NCI-H2196 treated with DMSO at 0.1 percent for 48 hours (cell line): ENCODE results near the gene MTMR2.
"Not testable (repeated sequence)": the region's sequence is repeated elsewhere in the genome, so short reads cannot be mapped to it uniquely, and the experiment has no call there.

Experiments used
- DNase-seq: peaks from one replicate; lab custom pipeline; 2025; ENCODE audit not compliant: unreplicated experiment; lab: John Stamatoyannopoulos, UW

The MTMR2 gene

DNA sequence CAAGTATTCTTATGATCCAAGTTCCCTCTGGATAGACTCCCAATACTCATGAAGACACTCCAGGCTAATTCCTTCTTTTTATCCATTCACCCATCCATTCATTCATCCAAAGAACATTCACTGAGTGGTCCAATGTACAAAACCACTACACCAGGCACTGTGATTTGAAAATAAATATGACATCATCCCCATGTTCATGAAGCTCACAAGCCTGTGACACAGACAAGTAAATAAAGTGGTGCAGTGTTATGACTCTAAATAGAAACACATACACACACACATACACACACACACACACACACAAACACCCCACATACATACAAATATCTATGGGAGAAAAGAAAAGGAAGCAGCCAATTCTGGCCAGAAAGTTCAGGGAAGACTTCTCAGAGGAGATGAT is 35.5 kb downstream of the MTMR2 start:
- DNase-seq: no peak

DNA sequence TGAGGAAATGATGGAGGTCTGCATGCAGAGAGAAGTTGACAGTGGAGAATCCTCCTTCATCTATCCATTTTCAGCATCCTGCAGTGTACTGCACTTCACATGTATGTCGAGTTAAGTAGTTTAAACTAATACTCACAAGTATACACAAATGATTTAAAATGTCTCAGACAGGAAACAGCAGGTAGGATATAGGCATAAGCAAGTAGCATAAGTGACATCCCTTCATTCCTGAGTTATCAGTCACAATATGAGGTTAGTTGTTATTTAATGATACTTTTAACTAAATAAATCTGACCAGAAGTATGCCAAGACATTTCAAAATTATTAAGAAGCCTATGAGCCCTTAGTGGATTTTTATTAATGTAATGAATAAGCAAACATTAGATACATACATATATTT is 37.4 kb downstream of the MTMR2 start:
- DNase-seq: no peak

DNA sequence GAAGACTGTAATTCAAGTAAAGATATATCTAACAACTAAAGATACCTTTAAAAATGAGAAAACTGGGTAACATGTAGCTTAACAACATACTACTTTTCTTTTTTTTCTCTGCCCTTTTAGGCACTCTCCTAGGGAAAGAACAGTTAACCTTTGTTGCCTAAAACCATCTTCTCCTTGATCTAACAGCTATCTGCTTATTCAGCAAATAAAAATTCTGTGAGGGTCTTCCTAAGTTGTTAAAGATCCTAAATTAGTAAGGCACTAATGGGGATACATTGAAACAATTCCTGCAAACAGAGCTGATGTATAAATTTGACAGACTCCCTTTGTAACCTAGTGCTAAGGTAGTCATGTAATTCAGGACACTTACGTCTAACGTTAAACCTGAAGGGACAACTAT is 39.1 kb downstream of the MTMR2 start:
- DNase-seq: no peak

DNA sequence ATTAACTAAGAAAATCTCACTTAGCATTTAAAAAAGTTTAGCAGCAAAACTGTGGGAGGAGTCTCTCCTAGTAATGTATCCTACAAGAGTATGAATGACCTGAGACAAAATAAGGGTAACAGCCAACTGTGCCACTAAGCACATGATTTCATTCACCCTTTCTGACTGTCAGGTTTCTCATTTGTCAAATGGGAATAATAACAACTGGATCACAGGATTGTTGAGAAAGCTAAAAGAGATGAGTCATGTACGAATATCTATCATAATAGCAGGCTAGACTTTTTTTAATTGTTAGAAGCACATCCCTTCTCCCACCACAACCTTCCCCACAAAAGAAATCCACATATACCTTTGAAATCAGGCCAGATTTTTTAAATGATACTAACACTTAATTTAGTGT is 39.5 kb downstream of the MTMR2 start:
- DNase-seq: no peak

DNA sequence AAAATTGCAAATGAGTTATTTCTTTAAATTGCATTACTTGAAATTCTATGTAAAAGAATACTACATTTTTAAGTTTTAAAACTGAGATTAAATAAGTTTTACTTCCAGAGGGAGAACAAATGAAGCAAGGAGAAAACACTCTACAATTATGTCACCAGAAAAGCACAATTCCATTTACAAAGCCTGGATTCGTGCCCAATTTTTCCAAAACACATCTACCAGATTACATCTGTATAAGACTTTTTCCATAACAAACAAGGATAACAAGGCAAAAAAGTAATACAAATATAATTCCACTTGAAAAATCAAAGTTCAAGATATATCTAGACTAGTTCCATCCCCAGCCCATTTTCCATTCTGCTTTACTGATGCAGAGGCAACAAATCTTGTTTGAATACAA is 40.5 kb downstream of the MTMR2 start:
- DNase-seq: no peak

DNA sequence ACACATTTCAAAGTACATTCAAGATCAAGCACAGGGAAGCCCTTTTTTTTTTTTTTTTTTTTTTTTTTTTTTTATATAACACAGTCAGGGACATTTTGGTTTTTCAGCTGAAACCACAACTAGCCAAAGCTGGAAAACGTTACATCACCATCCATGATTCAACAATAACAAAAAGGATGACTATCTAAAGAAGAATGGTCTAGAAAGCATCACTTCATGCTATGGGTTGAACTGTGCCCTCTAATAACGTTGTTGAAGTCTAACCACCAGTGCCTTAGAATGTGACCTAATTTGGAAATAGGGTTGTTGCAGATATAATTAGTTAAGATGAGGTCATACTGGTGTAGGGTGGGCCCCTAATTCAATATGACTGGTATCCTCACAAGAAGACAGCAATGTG is 46.6 kb downstream of the MTMR2 start:
- DNase-seq: no peak

DNA sequence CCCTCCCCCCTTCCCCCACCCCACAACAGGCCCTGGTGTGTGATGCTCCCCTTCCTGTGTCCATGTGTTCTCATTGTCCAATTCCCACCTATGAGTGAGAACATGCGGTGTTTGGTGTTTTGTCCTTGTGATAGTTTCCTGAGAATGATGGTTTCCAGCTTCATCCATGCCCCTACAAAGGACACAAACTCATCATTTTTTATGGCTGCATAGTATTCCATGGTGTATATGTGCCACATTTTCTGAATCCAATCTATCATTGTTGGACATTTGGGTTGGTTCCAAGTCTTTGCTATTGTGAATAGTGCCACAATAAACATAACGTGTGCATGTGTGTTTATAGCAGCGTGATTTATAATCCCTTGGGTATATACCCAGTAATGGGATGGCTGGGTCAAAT is 53.0 kb downstream of the MTMR2 start:
- not testable (repeated sequence) for DNase-seq

DNA sequence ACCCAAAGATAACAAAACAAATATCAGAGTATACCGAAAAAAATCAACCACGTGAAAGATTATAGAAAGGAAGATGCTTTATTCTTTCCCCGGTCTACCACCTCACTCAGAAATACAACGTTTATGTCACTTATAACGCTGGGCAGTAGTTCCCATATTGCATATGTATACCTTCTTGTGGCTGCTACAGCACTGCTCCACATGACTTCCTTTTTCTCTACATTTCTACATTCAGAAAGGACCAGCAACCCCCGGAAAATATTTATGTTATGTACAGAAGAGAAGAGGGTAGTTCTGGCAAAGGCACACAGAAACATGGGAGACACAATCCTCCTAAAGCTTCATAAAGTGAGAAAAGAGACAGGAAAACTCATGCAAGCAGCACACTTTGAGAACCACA is 56.8 kb downstream of the MTMR2 start:
- DNase-seq: no peak

DNA sequence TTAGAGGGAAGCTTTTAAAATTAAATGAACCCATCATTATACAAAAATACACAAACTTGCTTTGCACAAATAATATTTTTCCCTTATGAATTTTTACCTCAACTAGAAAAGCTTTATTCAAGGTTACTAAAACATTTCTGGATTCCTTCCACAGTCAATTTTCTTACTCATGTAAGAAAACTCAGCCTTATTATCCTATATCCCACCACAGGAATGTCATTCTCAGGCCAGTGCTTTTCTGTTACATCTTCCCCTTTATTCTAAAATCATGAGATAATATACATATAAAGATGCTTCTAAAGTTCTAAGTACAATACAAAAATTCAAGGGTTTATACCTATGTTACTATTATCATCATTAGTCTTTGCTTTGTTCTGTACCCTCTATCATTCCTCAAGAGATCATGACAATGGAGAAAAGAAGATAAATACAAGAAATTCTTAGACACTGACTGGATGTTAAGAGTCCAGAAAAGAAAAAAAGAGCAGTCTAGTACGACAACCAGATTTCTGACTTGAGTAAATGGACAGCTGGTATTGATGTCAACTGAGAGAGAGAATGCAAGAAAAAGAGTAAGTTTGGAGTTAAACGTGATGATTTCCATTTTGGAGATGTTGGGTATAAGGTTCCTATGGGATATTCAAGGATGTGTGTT is 60.3 kb downstream of the MTMR2 start:
- DNase-seq: no peak

DNA sequence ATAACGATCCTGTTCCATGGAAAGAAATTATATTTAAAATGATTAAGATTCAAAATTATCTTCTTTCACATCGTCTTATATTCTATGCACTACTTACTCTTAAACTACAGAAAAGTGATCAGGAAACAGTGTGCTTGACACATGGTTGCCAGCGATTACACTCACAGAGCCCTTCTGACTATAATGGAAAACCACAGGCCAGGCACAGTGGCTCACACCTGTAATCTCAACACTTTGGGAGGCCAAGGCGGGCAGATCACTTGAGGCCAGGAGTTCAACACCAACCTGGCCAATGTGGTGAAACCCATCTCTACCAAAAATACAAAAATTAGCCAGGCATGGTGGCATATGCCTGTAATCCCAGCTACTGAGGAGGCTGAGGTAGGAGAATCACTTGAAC is 63.9 kb downstream of the MTMR2 start:
- not testable (repeated sequence) for DNase-seq

DNA sequence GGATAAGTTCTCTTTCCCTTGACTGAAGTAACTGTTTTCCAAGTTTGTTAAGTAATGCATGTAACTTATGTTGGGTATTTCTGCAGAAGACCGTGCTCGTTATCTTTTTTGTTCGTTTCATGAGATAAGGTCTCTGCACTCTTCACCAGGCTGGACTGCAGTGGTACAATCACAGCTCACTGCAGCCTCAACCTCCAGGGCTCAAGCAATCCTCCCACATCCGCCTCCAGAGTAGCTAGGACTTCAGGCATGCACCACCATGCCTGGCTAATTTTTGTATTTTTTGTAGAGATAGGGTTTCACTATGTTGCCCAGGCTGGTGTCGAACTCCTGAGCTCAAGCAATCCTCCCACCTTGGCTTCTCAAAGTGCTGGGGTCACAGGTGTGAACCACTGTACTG is 69.5 kb downstream of the MTMR2 start:
- not testable (repeated sequence) for DNase-seq

DNA sequence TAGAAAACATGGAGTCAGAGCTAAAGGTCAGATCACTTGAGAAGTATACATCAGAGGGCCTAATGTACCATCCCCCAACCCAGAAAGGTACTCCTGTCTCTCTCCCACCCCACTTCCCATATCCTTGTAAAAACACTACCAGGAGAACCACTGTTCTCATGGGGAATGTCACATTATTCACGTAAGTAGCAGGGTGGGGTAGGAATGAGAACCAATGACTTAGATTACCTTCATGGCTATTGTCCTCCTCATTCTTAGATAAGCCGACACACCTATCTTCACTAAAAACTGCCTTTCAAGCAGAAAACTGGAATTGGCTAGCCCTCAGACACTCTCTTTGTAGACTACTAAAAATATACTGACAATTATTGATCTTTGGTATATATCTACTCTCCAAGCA is 70.0 kb downstream of the MTMR2 start:
- DNase-seq: no peak

DNA sequence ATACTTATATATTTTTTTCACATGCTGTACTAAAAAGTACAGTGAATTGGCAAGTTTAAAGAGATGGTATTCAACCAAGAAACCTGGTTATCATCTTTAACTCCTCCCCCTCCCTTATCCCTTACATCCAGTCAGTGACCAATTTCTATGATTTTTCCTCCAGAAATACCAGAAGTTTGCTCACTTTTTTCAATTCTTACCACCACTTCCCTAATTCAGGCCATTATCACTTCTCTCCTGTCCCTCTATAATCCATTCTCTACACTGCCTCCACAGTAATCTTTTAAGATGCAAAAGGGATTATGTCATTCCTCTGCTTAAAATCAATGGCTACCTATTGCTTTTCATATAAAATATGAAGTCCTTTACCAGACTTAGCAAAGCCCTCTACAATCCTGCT is 70.8 kb downstream of the MTMR2 start:
- DNase-seq: no peak

DNA sequence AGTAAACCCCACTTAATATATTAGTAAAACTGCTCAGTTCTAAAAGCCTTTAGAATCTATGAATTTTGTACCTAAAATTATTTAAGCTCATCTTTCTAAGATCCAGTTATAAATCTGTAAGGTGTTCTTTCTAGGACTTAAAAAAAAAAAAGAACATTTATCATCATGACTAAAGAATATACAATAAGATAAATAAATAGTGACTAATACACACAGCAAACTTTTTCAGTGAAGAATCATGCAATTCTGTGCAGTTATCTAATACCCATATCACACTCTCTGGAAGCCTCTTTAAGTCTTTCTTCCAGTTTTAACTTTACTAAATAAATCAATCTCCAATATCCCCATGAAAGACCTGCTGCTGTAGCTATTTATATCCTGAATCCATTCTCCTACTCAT is 73.8 kb downstream of the MTMR2 start:
- DNase-seq: no peak

DNA sequence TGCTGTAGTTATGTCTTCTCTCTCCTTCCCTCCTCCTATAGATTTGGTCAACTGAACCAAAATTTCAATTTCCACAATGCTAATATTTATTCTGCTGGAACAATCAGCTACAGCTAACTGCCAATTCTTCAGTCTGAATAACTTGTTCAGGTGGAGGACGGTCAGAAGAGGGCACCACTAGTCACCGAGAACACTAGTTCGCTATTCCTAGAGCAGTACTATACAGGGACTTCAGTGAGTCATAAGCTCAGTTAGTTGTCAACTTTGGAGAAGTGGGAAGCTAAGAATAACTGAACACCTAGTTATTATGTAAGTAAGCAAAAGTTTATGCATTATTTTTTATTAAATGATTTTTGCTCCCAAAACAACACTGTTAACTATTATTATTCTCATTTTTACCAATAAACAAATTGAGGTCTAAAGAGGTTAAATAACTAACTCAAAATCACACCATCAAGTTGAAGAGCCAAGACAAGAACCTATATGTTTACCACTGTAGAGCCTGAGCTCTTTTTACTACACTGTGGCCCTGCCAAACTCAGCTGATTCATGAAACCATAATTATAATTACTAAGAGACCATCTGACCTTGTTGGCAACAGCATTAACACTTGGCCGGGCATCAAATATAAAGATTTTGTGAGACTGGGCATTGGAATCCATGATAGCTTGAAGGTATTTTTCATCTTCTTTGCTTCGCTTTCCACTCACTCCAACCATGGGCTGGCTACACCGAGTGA is 74.7 kb downstream of the MTMR2 start:
- DNase-seq: no peak

DNA sequence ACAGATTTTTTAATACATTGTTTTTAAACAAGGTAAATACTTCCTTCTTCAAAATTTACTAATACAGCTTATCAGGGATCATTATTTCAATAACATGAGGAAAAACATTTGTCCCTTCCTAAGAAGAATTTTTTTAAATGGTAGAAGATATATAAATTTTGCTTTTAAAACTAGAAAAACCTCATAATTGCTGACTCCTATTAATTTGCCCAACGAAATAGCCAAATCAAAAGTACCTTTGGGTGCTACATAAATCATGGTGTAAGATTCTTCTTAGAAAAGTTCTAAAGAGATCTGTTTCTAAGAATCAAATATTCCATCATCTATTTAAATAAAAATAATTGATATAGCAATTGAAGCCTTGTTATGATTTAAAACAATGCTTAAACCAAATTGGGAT is 78.7 kb downstream of the MTMR2 start:
- DNase-seq: no peak

DNA sequence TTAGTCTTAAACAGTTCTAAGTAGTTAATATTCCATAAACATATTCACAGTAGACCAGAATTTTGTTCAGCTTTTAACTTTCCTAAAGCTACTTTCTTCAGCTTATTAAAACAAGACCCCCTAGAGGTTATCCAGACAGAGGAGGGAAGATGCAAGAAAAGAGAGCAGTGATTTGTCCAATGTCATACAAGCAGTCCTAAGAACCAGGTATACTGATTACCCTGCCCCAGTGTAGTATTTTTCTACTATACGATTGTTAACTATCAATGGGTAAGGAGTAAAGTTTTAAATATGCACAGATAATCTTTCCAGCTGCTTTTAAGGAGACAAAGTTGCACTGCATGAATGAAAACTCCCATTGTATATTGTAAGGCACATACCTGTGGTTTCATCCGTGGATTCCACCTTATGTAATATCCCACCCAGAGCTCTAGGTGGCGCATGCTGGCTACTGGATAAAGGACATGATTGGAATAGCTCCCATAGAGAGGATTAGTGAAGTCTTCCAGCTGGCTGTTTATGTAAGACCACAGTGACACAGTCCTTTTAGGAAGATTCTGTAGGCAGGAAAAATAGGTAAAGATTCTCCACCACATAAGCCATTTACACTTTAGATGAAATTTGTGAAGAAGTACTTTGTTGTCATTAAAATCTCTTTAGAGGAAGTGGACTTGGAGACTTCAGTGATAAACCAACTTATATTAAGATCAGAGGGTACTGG is 88.0 kb downstream of the MTMR2 start:
- peak; percentile 78 for DNase-seq

DNA sequence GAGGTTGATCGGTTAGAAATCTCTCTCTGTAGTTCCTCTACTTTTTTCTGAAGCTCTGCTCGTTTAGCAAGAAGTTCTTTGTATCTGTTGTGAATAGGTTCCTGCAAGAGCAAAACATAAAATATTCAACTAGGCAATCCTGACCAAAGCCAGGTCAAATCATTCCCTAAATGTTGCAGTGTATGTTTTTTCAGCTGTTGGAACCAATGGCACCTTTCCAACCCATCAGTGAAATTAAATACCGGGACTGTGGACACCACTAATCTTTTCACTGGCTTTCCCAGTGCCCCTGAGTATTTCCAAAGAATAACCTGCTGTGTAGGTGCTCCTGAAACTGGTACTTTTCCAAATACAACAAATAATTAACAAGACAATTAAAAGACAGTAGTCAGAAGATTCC is 88.6 kb downstream of the MTMR2 start:
- DNase-seq: no peak

DNA sequence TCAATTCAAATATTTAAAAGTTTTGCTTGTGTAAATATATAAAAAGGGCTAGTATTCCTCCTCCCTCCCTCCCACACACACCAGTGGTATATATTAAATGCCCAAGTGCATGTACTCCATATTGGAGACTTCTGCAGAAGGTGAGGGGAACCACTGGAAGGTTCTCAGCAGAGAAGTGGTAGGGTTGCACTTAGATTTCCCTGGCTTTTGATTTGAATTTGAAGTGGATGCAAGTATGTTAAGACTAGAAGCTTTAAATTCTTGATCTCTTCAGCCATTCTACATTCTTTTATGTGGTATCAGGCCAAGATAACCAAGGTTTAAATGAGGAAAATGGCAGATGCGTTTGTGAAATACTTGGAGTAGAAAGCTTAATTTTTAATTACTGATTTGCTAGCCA is 90.5 kb downstream of the MTMR2 start:
- no peak for DNase-seq

DNA sequence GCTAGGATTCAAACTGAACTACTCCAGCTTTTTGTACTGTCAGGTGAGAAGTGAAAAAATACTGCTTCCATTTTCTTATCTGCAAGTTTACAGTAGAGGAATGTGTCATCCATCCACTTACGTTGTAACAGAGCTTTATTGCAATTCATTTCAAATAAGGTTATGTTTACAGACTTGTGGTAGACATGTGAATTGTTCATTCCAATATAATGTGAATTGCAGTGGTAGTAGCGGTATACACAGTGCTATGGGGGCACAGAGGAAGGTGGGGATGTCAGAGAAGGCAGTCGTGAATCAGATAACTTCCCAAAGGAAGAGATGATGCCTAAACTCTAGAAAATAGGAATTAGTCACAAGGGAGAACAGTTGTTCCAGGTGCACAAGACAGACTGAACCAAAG is 91.1 kb downstream of the MTMR2 start:
- no peak for DNase-seq

DNA sequence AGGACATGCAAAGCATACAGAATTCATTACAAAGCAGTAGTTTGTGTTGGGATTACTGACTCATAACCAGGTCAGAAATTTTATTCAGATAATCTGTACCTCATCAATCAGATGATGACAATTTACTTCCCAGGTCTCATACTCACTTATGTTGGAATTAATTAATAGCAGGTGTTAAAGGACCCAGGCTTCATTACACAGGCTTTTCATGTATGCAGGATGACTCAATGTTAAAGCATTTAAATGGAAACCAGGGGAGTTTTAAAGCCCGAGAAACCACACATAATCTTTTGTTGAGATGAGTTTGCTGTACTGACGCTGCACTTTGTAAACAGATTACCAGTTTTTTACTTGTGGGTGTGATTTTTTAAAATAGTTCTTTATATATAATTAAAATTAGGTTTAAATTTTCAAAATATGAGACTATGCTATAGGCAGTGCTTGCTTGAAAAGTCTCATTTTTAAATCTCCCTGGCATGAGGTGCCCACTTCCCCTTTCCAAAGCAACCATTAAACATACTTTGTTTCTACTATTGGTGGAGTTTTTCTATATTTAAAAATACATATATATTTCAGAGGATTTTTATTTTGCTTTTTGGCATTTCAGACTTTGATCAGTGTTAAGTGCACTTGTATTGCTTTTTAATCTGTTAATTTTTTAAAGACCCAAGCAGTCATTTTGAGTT is 92.6 kb downstream of the MTMR2 start:
- no peak for DNase-seq
